HEK293 (cell line): ENCODE results near the gene BCKDHA.

ENCODE experiments used
- FEZF1 ChIP-seq: fragments of 450-650 bp; formaldehyde crosslinking; IDR thresholded peaks from 2 replicates; pipeline ENCODE4 v1.5.1; 2016; ENCODE audit warnings: missing biosample characterization, missing genetic modification characterization
- GLI4 ChIP-seq: fragments of 450-650 bp; formaldehyde crosslinking; IDR thresholded peaks from 2 replicates; pipeline ENCODE4 v1.5.1; 2016; ENCODE audit warnings: missing biosample characterization, missing genetic modification characterization
- INSM2 ChIP-seq: fragments of 450-650 bp; formaldehyde crosslinking; IDR thresholded peaks from 2 replicates; pipeline ENCODE4 v1.5.1; 2016; ENCODE audit warnings: missing biosample characterization, missing genetic modification characterization
- PATZ1 ChIP-seq: fragments of 450-650 bp; formaldehyde crosslinking; IDR thresholded peaks from 2 replicates; pipeline ENCODE4 v1.5.1; 2016; ENCODE audit warnings: missing biosample characterization, missing genetic modification characterization
- TCF7L2 ChIP-seq: IDR thresholded peaks from 2 replicates; pipeline ENCODE4 v1.6.1; 2011; ENCODE audit warnings: low read depth, mild to moderate bottlenecking, inconsistent platforms, low read length, moderate library complexity, borderline replicate concordance
- ZBTB11 ChIP-seq: fragments of 450-650 bp; formaldehyde crosslinking; conservative IDR thresholded peaks from 2 replicates; pipeline ENCODE4 v1.5.1; 2016; ENCODE audit warnings: low read depth, missing biosample characterization, missing genetic modification characterization
- ZBTB21 ChIP-seq: fragments of 450-650 bp; formaldehyde crosslinking; IDR thresholded peaks from 2 replicates; pipeline ENCODE4 v1.5.1; 2017; ENCODE audit warnings: missing biosample characterization, missing genetic modification characterization
- ZFP69B ChIP-seq: fragments of 450-650 bp; formaldehyde crosslinking; IDR thresholded peaks from 2 replicates; pipeline ENCODE4 v1.5.1; 2016; ENCODE audit warnings: missing biosample characterization, missing genetic modification characterization
- ZNF121 ChIP-seq: fragments of 450-650 bp; formaldehyde crosslinking; IDR thresholded peaks from 2 replicates; pipeline ENCODE4 v1.5.1; 2016; ENCODE audit warnings: missing biosample characterization, missing genetic modification characterization
- ZNF146 ChIP-seq: fragments of 450-650 bp; formaldehyde crosslinking; IDR thresholded peaks from 2 replicates; pipeline ENCODE4 v1.5.1; 2016; ENCODE audit warnings: missing biosample characterization, missing genetic modification characterization
- ZNF184 ChIP-seq: fragments of 450-650 bp; IDR thresholded peaks from 2 replicates; pipeline ENCODE4 v1.5.1; 2018; ENCODE audit warnings: missing biosample characterization, mild to moderate bottlenecking, missing genetic modification characterization
- ZNF223 ChIP-seq: fragments of 450-650 bp; formaldehyde crosslinking; IDR thresholded peaks from 2 replicates; pipeline ENCODE4 v1.5.1; 2016; ENCODE audit warnings: missing biosample characterization, missing genetic modification characterization
- ZNF26 ChIP-seq: fragments of 450-650 bp; formaldehyde crosslinking; IDR thresholded peaks from 2 replicates; pipeline ENCODE4 v1.5.1; 2016; ENCODE audit warnings: missing biosample characterization, missing genetic modification characterization
- ZNF280C ChIP-seq: fragments of 450-650 bp; formaldehyde crosslinking; IDR thresholded peaks from 2 replicates; pipeline ENCODE4 v1.5.1; 2016; ENCODE audit warnings: missing biosample characterization, missing genetic modification characterization
- ZNF311 ChIP-seq: fragments of 450-650 bp; formaldehyde crosslinking; IDR thresholded peaks from 2 replicates; pipeline ENCODE4 v1.5.1; 2017; ENCODE audit warnings: missing biosample characterization, missing genetic modification characterization, borderline replicate concordance
- ZNF324 ChIP-seq: fragments of 450-650 bp; formaldehyde crosslinking; IDR thresholded peaks from 2 replicates; pipeline ENCODE4 v1.5.1; 2016; ENCODE audit warnings: missing biosample characterization, missing genetic modification characterization
- ZNF362 ChIP-seq: fragments of 450-650 bp; formaldehyde crosslinking; IDR thresholded peaks from 2 replicates; pipeline ENCODE4 v1.5.1; 2016; ENCODE audit warnings: missing biosample characterization, missing genetic modification characterization
- ZNF391 ChIP-seq: fragments of 450-650 bp; formaldehyde crosslinking; IDR thresholded peaks from 2 replicates; pipeline ENCODE4 v1.5.1; 2016; ENCODE audit warnings: low read depth, missing biosample characterization, missing genetic modification characterization, borderline replicate concordance
- ZNF513 ChIP-seq: fragments of 450-650 bp; IDR thresholded peaks from 2 replicates; pipeline ENCODE4 v1.5.1; 2018; ENCODE audit warnings: missing biosample characterization, missing genetic modification characterization
- ZSCAN18 ChIP-seq: fragments of 450-650 bp; formaldehyde crosslinking; IDR thresholded peaks from 2 replicates; pipeline ENCODE4 v1.5.1; 2016; ENCODE audit warnings: missing biosample characterization, missing genetic modification characterization
- ZSCAN5A ChIP-seq: fragments of 450-650 bp; formaldehyde crosslinking; IDR thresholded peaks from 2 replicates; pipeline ENCODE4 v1.5.1; 2016; ENCODE audit warnings: missing biosample characterization, missing genetic modification characterization

BCKDHA gene

GRCh38 chr19:41364524-41365391 lies 32.9 kb upstream of the BCKDHA start (continued):
- TF ChIP-seq INSM2 (no peak), ZBTB21 (tag by site-specific recombination) (no peak), ZNF184 (tag by site-specific recombination) (no peak), ZNF223 (no peak), ZNF121 (tag by site-specific recombination) (no peak), ZNF324 (0 out of 2 replicates have a peak, but pooled peaks have one; percentile 18), ZBTB11 (tag by site-specific recombination) (peak; percentile 41), ZNF26 (tag by site-specific recombination) (no peak), ZNF311 (tag by site-specific recombination) (no peak), ZNF513 (0 out of 2 replicates have a peak, but pooled peaks have one; percentile 37), ZNF391 (tag by site-specific recombination) (no peak), TCF7L2 (no peak), ZFP69B (tag by site-specific recombination) (0 out of 2 replicates have a peak, but pooled peaks have one; percentile 8), GLI4 (tag by site-specific recombination) (no peak), ZNF362 (peak; percentile 30; the same call in 1 of the 2 replicates), ZNF146 (tag by site-specific recombination) (no peak), PATZ1 (tag by site-specific recombination) (no peak), FEZF1 (tag by site-specific recombination) (no peak), ZSCAN5A (tag by site-specific recombination) (no peak), ZNF280C (tag by site-specific recombination) (no peak), ZSCAN18 (tag by site-specific recombination) (no peak)
